Spleen (tissue), 11 donors: ENCODE measurements around the gene PLA2G2F. TPM values are rescaled to one million over a fixed set of nuclear protein-coding genes. Genes with fewer than 3 reads are reported as not detected.

ENCODE experiments used
- DNase-seq: peaks from one replicate; pipeline ENCODE4 v3.0.0-alpha.2; 2020
- H3K27ac ChIP-seq, 8 donors: fragments of 200-600 bp; sonication (generic) in 7 of 8; 1 replicate in 4 of 8; 2 replicates in 4 of 8; pipeline versions ENCODE4 v1.5.0 to v1.8.0; 2016 to 2021; ENCODE audit warnings: inconsistent platforms in 4 of 8, mild to moderate bottlenecking in 4 of 8, moderate library complexity in 1 of 8
- H3K27me3 ChIP-seq, 7 donors: fragments of 200-600 bp; sonication (generic) in 6 of 7; replicated peaks in 1 of 7; 1 replicate in 4 of 7; 2 replicates in 3 of 7; pipeline versions ENCODE4 v1.5.0 to v1.8.0; 2016 to 2021; ENCODE audit warnings: inconsistent platforms in 3 of 7, mild to moderate bottlenecking in 1 of 7
- H3K36me3 ChIP-seq, 6 donors: fragments of 200-600 bp; sonication (generic) in 5 of 6; 1 replicate in 4 of 6; 2 replicates in 2 of 6; pipeline versions ENCODE4 v1.5.0 to v1.8.0; 2016 to 2021; ENCODE audit warnings: inconsistent platforms in 2 of 6
- H3K4me1 ChIP-seq, 6 donors: fragments of 200-600 bp; sonication (generic) in 5 of 6; 1 replicate in 3 of 6; 2 replicates in 3 of 6; pipeline versions ENCODE4 v1.5.0 to v1.8.0; 2016 to 2021; ENCODE audit warnings: inconsistent platforms in 3 of 6
- H3K4me3 ChIP-seq, 8 donors: fragments of 200-600 bp; sonication (generic) in 7 of 8; 1 replicate in 4 of 8; 2 replicates in 4 of 8; pipeline versions ENCODE4 v1.5.0 to v1.8.0; 2016 to 2021; ENCODE audit warnings: inconsistent platforms in 4 of 8, mild to moderate bottlenecking in 4 of 8, moderate library complexity in 2 of 8
- H3K9me3 ChIP-seq, 8 donors: fragments of 200-600 bp; sonication (generic) in 7 of 8; 1 replicate in 4 of 8; 2 replicates in 4 of 8; pipeline versions ENCODE4 v1.5.0 to v1.8.0; 2016 to 2021; ENCODE audit warnings: inconsistent platforms in 4 of 8
- POLR2A ChIP-seq, 3 donors: fragments of 450-650 bp; IDR thresholded peaks; one replicate each; pipeline ENCODE4 v1.5.1; 2017; ENCODE audit warnings: antibody characterized with exemption in 3 of 3, mild to moderate bottlenecking in 1 of 3
- POLR2AphosphoS5 ChIP-seq, 3 donors: sonication (generic); formaldehyde crosslinking; IDR thresholded peaks; one replicate each; pipeline ENCODE4 v1.5.1; 2017; ENCODE audit warnings: antibody characterized with exemption in 3 of 3
- WGBS, 5 donors: extraction: QIAGEN DNeasy Blood & Tissue Kit in 3 of 5; methylation state at CpG; one replicate each; pipeline versions ENCODE4 v1.1.5 to v1.1.7; 2013 to 2018; 5-methylcytosine and 5-hydroxymethylcytosine counted together
- intact Hi-C: fragments of 100-400 bp; cut with DNase I; formaldehyde crosslinking; loops from one replicate; pipeline ENCODE4 v1.15.0; 2023; ENCODE audit warnings: low total_unique reads
- polyA plus RNA-seq, 3 donors: library from polyadenylated mRNA; stranded (reverse); fragments of 200-250 nt; gene quantifications; one replicate each; pipeline ENCODE4 v1.2.1, GENCODE V29; 2013
- total RNA-seq, 7 donors: library from RNA; depleted of rRNA in 3 of 7; stranded (reverse); fragments of >200 nt in 3 of 7; fragmentation: NEBNext Ultra II Directional in 4 of 7; extraction: Animal tissue kit (Norgen Biotek cat#: 25700) in 4 of 7; gene quantifications; one replicate each; pipeline versions ENCODE4 v1.1.0 to v1.2.1, GENCODE V29; 2016 to 2021
- TF ChIP-seq, protein P1 (sequence below), 11 experiments: fragments of 200-600 bp in 7 of 11; fragments of 450-650 bp in 4 of 11; sonication (generic) in 4 of 11; IDR thresholded peaks in 8 of 11; conservative IDR thresholded peaks in 3 of 11; 1 replicate in 7 of 11; 2 replicates in 4 of 11; pipeline versions ENCODE4 v1.4.0 to v1.8.0; 2016 to 2021; ENCODE audit warnings: antibody characterized with exemption in 11 of 11, inconsistent platforms in 4 of 11, mild to moderate bottlenecking in 1 of 11
- donor health status: healthy with polysubstance abuse.
- donor health status: DM: no; HTN: no; CAD: no; lungs with moderate emphysema.
- donor health status: DM: no; HTN: no; CAD: no.
- donor health status: Bipolar disorder and iron deficiency.
- donor health status: healthy.
- donor health status: DM: no; HTN: no; CAD: no.
- donor health status: DM: yes; HTN: yes; CAD: no.

PLA2G2F gene
- total and polyA plus RNA-seq, 10 donors = not detected

DNA sequence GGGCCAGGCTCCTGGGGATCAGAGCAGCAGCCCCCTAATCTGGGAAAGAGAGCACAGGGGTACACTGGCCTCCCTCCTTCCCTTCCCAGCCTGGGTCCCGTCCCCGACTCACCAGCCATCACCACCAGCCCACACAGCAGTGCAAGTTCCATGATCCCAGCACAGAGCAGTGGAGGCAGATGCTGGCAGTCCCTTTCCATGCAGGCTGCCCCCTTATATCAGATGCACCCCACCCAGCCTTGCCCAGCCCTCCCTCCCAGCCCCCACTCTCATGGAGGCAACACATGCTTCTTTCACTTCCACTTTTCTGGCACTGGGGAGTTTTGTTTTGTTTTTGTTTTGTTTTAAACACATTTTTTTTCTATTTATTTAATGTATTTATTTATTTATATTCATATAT lies 19.8 kb upstream of the PLA2G2F start, which contains the start of gene PLA2G2D:
Gene PLA2G2D, minus strand, starts transcription at position 190 of the 400 bp plus-strand sequence. Its CDS starts 38 bp downstream, at position 152.
- WGBS, 5 donors = 70 to 96% (median 85%) methylated on average over 2 of the region's 2 CpGs
- Histone ChIP-seq H3K9me3 (no peaks in the 10 kb centered on the region), H3K4me3 (no peak within 1 kb of the TSS), H3K27me3 (no peaks in the 10 kb centered on the region), H3K36me3 (no peaks in the 10 kb centered on the region), H3K4me1 (peaks cover 0 to 28% (median 16%) of the 10 kb centered on the region in 6 donors), H3K27ac (peak within 1 kb of the TSS in 3 of 8 donors; percentile 16 to 51 (median 44))
- DNase-seq = no peak
- intact Hi-C loops = no loop called here
- no peak for TF ChIP-seq POLR2AphosphoS5 (IDR thresholded peaks at IDR 0.05)
- TF ChIP-seq, protein P1, sequence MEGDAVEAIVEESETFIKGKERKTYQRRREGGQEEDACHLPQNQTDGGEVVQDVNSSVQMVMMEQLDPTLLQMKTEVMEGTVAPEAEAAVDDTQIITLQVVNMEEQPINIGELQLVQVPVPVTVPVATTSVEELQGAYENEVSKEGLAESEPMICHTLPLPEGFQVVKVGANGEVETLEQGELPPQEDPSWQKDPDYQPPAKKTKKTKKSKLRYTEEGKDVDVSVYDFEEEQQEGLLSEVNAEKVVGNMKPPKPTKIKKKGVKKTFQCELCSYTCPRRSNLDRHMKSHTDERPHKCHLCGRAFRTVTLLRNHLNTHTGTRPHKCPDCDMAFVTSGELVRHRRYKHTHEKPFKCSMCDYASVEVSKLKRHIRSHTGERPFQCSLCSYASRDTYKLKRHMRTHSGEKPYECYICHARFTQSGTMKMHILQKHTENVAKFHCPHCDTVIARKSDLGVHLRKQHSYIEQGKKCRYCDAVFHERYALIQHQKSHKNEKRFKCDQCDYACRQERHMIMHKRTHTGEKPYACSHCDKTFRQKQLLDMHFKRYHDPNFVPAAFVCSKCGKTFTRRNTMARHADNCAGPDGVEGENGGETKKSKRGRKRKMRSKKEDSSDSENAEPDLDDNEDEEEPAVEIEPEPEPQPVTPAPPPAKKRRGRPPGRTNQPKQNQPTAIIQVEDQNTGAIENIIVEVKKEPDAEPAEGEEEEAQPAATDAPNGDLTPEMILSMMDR (IDR thresholded peaks at IDR 0.05 in 8 of 11, conservative IDR thresholded peaks at IDR 0.05 in 3 of 11) = no peak

DNA sequence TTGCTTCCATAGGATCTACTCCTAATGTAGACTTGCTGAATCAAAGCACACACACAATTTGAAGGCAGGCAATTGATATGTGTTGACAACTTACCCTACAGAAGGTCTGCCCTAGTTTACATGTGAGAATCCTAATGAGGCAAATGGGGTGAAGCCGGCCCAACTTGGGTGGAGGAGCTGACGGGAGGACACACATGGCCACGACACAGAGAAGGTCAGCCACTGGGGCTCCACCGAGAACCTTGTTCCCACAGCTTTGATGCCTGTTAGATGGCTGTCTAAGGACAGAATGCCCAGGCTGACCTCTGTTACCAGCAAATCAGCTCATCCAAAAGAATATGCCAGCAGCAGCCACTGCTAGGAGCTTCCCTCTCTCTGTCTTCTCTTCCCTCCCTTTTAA lies 18.3 kb upstream of the PLA2G2F start:
- no peaks in the 10 kb centered on the region for H3K9me3 ChIP-seq
- H3K27me3 ChIP-seq = no peaks in the 10 kb centered on the region
- DNase-seq = no peak
- no peaks in the 10 kb centered on the region for H3K36me3 ChIP-seq
- 89 to 98% (median 93%) methylated on average over 4 of the region's 4 CpGs for WGBS, 5 donors
- no peak overlapping the region for H3K4me3 ChIP-seq
- TF ChIP-seq POLR2A (IDR thresholded peaks at IDR 0.05) (no peak), POLR2AphosphoS5 (IDR thresholded peaks at IDR 0.05) (no peak)
- TF ChIP-seq, protein P1 (IDR thresholded peaks at IDR 0.05 in 8 of 11, conservative IDR thresholded peaks at IDR 0.05 in 3 of 11) = no peak
- no peak overlapping the region for H3K27ac ChIP-seq
- intact Hi-C loops = no loop called here
- peaks cover 0 to 33% (median 17%) of the 10 kb centered on the region in 6 donors for H3K4me1 ChIP-seq

DNA sequence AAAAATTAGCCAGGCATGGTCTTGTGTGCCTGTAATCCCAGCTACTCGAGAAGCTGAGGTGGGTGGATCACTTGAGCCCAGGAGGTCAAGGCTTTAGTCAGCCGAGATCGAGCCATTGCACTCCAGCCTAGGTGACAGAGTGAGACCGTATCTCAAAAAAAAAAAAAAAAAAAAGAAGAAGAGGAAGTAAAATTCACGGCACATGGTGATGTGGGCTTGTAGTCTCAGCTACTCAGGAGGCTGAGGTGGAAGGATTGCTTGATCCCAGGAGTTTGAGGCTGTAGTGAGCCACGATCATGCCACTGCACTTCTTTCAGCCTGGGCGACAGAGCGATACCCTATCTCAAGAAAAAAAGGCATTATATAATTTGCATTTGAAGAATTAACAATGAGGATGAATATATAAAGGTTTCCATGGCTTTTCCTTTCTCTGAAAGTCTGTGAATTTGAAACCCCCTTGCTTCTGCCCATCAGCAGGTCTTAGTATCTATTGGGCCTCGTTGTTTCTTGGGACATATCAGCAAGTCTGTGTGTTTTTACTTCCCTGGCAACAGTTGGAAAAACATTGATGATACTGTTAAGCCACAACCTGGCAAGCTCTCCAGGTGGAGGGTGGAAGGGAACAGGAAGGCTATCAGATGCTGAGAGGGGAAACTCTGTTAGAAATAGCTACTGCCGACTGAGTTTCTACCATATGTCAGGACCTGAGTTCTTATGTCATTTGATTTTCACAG lies 15.2 kb upstream of the PLA2G2F start:
- 49 to 54% (median 50%) methylated on average over 9 to 10 of the region's 10 CpGs for WGBS, 5 donors
- H3K4me1 ChIP-seq = peaks cover 0 to 41% (median 19%) of the 10 kb centered on the region in 6 donors
- DNase-seq = no peak
- peaks cover 0 to 2% (median 0%) of the 10 kb centered on the region in 8 donors for H3K9me3 ChIP-seq
- no peaks in the 10 kb centered on the region for H3K36me3 ChIP-seq
- TF ChIP-seq POLR2AphosphoS5 (IDR thresholded peaks at IDR 0.05) (no peak), POLR2A (IDR thresholded peaks at IDR 0.05) (no peak)
- TF ChIP-seq, protein P1 (IDR thresholded peaks at IDR 0.05 in 8 of 11, conservative IDR thresholded peaks at IDR 0.05 in 3 of 11) = no peak
- no peak overlapping the region for H3K27ac ChIP-seq
- no peak overlapping the region for H3K4me3 ChIP-seq
- no peaks in the 10 kb centered on the region for H3K27me3 ChIP-seq
- intact Hi-C loops = no loop called here

DNA sequence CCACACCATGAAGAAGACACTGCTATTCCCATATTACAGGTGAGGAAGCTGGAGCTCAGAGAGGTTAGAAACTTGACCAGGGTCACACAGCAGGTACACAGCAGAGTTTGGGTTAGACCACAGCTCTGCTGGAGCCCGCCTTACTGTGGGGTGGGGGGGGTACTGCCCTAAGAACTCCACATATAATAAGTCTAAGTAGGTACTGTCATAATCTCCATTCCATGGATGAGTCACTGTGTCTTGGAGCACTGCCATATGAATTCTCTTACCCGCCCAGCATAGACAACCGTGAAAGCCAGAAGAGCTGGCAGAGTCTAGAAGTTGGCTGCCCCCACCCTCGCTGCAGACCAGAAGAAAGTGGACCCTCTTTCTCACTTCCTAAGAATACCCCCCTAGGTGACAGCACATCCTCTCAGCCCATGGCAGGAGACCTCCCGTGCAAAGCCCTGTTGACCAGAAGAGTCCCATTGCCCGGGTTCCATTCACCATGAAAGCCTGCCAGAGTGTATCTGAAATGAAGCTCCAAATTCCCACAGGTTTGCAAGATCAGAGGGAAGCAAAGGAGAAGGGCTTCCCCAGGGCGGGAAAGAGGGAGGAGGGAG lies 14.6 kb upstream of the PLA2G2F start:
- Histone ChIP-seq H3K4me3 (no peak overlapping the region), H3K9me3 (peaks cover 0 to 8% (median 5%) of the 10 kb centered on the region in 8 donors), H3K27me3 (no peaks in the 10 kb centered on the region), H3K27ac (no peak overlapping the region), H3K4me1 (peaks cover 0 to 35% (median 14%) of the 10 kb centered on the region in 6 donors), H3K36me3 (no peaks in the 10 kb centered on the region)
- TF ChIP-seq, protein P1 (IDR thresholded peaks at IDR 0.05 in 8 of 11, conservative IDR thresholded peaks at IDR 0.05 in 3 of 11) = no peak
- TF ChIP-seq POLR2AphosphoS5 (IDR thresholded peaks at IDR 0.05) (no peak), POLR2A (IDR thresholded peaks at IDR 0.05) (no peak)
- WGBS, 5 donors = 55 to 83% (median 71%) methylated on average over 7 of the region's 7 CpGs
- intact Hi-C loops = no loop called here
- no peak for DNase-seq
